Fibroblast of mammary gland (primary cell): ENCODE measurements around the gene EHD1.

Source experiments
- DNase-seq: peaks from one replicate; pipeline ENCODE4 v3.0.0-alpha.2; 2010; ENCODE audit warnings: low read depth
- H3K4me3 ChIP-seq: 2 replicates; pipeline ENCODE4 v1.5.1; 2011; ENCODE audit warnings: low read depth, mild to moderate bottlenecking, low read length, moderate library complexity; ENCODE audit not compliant: control insufficient read depth
- CTCF ChIP-seq: conservative IDR thresholded peaks from 2 replicates; pipeline ENCODE4 v1.5.1; 2011; ENCODE audit warnings: low read depth, low read length, inconsistent platforms; ENCODE audit not compliant: control insufficient read depth, insufficient read depth

EHD1 gene

GRCh38 chr11:64902102-64902900 is 23.9 kb upstream of the EHD1 start:
- DNase-seq: no peak
- no peak overlapping the region for H3K4me3 ChIP-seq
- TF ChIP-seq CTCF: no peak

- H3K4me3 ChIP-seq: no peak overlapping the region
- TF ChIP-seq CTCF: no peak
- DNase-seq: no peak
Measured at GRCh38 chr11:64900774-64901173, 22.4 kb upstream of the EHD1 start.

GRCh38 chr11:64900263-64900678 is 21.9 kb upstream of the EHD1 start:
- no peak for TF ChIP-seq CTCF
- H3K4me3 ChIP-seq: no peak overlapping the region
- DNase-seq: peak; percentile 47

GRCh38 chr11:64898541-64898940 is 20.1 kb upstream of the EHD1 start:
- H3K4me3 ChIP-seq: no peak overlapping the region
- no peak for TF ChIP-seq CTCF
- DNase-seq: no peak

GRCh38 chr11:64898076-64898445 is 19.6 kb upstream of the EHD1 start:
- TF ChIP-seq CTCF: no peak
- no peak overlapping the region for H3K4me3 ChIP-seq
- DNase-seq: no peak

GRCh38 chr11:64897381-64898075 is 19.1 kb upstream of the EHD1 start:
- no peak for DNase-seq
- TF ChIP-seq CTCF: no peak
- H3K4me3 ChIP-seq: no peak overlapping the region
